SU-DHL-6 (cell line): ENCODE results near the gene LYL1.

Experiments used
- CTCF ChIP-seq: fragments of 200-600 bp; sonication (generic); IDR thresholded peaks from one replicate; pipeline ENCODE4 v1.5.1; 2017; ENCODE audit warnings: antibody characterized with exemption, mild to moderate bottlenecking, low read length, moderate library complexity; ENCODE audit not compliant: insufficient read depth, poor library complexity, severe bottlenecking
- EZH2phosphoT487 ChIP-seq: fragments of 200-600 bp; sonication (generic), shearing (Covaris generic); conservative IDR thresholded peaks from 2 replicates; pipeline ENCODE4 v1.6.1; 2018; ENCODE audit warnings: mild to moderate bottlenecking, antibody characterized with exemption, low read length, moderate library complexity, mixed read lengths

GRCh38 chr19:13091400-13092157 lies 11.1 kb downstream of the LYL1 start:
- no peak for TF ChIP-seq CTCF
- no peak for TF ChIP-seq EZH2phosphoT487
